Activated T-cell treated with anti-CD3 and anti-CD28 coated beads, Interleukin-2, amount 50 U/mL, for 72 hours (primary cell): ENCODE data around the gene AAR2. TPM values are rescaled to one million over a fixed set of nuclear protein-coding genes. Genes with fewer than 3 reads are reported as not detected.

ENCODE experiments used
- ATAC-seq, 2 donors: fragments of 150-1000 bp; cut with Tn5 transposase; replicated peaks in 1 of 2; 2 replicates each; pipeline ENCODE4 v1.10.0; 2021; ENCODE audit warnings: moderate library complexity in 2 of 2, mild to moderate bottlenecking in 1 of 2
- DNase-seq, 2 donors: peaks; one replicate each; pipeline ENCODE4 v3.0.0; 2021 to 2022; ENCODE audit warnings: mixed read lengths in 1 of 2
- H3K27ac Mint-ChIP-seq: one replicate; pipeline ENCODE4 v1.8.0; 2022; ENCODE audit warnings: mild to moderate bottlenecking, moderate library complexity, mixed read lengths
- H3K27me3 Mint-ChIP-seq: one replicate; pipeline ENCODE4 v1.8.0; 2022; ENCODE audit warnings: low read depth, mixed read lengths
- H3K36me3 Mint-ChIP-seq, 2 donors: one replicate each; pipeline ENCODE4 v1.8.0; 2022; ENCODE audit warnings: mixed read lengths in 2 of 2, mild to moderate bottlenecking in 1 of 2; ENCODE audit not compliant: insufficient read depth in 2 of 2
- H3K4me1 Mint-ChIP-seq: one replicate; pipeline ENCODE4 v1.8.0; 2022; ENCODE audit warnings: low read depth, mixed read lengths
- H3K4me3 Mint-ChIP-seq, 2 donors: one replicate each; pipeline ENCODE4 v1.8.0; 2022; ENCODE audit warnings: mild to moderate bottlenecking in 2 of 2, mixed read lengths in 2 of 2, moderate library complexity in 2 of 2
- H3K9me3 Mint-ChIP-seq, 2 donors: one replicate each; pipeline ENCODE4 v1.8.0; 2022; ENCODE audit warnings: mixed read lengths in 2 of 2
- total RNA-seq, 2 donors: library from RNA; stranded (reverse); gene quantifications; one replicate each; pipeline ENCODE4 v1.2.3, GENCODE V29; 2022

Gene AAR2
- total RNA-seq, 2 donors from 2014 or later, result 19.1 to 25.3 TPM

DNA sequence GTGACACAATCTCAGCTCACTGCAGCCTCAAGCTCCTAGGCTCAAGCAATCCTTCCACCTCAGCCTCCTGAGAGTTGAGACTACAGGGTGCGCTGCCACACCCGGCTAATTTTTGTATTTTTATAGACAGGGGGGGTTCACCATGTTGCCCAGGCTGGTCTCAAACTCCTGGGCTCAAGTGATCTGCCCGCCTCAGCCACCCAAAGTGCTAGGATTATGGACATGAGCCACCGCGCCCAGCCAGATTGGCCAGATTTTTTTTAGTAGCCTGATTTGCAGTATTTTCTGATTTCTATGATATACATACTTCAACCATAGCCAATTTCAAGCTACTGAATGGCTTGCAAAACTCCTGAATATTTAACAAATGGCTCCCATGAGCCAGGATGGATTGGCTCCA lies 48.5 kb downstream of the AAR2 start:
- Mint-ChIP-seq H3K36me3 (no peaks in the 10 kb centered on the region), H3K4me3 (no peak overlapping the region), H3K9me3 (no peaks in the 10 kb centered on the region), H3K4me1 (no peaks in the 10 kb centered on the region), H3K27me3 (peaks cover 45% of the 10 kb centered on the region), H3K27ac (no peak overlapping the region)
- no peak for ATAC-seq
- no peak for DNase-seq

DNA sequence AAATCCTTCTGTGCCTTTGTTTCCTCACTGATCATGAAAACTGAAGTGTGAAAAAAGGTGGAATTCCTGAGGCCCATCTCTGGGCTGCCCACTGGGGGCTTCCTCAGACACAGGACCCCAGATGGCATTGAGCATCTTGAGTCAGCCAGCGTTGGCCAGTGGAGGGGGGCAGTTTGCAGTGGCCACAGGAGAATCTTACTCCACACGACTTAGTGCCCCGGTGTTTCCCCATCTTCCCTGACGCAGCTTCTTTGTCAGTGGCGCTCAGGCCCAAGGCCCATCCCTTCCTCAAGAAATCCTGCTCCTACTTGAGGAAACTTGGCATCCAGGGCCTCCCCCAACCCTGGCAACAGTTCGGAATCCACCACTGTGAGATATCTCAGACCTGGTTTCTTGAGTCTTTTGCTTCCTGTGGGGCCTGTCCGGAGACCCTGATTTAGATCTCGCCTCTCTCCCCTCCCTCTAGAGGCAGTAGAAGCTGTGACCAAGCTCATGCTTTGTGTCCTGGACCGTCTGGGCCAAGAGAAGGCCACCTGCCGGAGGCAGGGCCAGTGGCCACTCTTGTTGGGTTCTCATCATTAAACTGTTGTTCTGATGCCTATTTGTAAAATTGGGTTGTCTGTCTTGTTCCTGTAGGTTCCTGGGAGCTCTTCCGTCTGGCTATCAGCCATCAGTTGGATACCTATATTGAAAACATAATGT lies 49.6 kb downstream of the AAR2 start:
- ATAC-seq, result no peak
- Mint-ChIP-seq H3K4me3 (no peak overlapping the region), H3K36me3 (no peaks in the 10 kb centered on the region), H3K27ac (no peak overlapping the region), H3K9me3 (no peaks in the 10 kb centered on the region), H3K4me1 (no peaks in the 10 kb centered on the region), H3K27me3 (peaks cover 38% of the 10 kb centered on the region)
- no peak for DNase-seq

DNA sequence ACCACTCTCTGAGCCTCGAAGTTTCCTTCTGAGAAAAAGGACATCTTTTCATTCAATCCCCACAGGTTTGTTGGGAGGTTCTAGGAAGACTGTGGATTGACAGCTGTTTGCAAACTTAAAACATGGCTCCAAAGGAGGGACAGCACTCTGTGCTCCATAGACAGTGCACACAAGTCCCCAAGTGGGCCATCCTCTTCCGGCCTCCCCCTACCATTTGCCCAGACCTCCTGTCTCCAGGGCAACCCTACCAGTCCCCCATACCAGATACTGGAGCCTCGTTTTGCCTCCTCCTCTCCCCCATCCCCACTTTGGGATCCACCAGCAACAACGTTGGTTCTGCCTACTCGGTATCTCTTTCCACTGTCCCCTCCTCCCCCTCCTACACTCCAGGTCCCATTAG lies 61.4 kb downstream of the AAR2 start:
- no peak overlapping the region for H3K27ac Mint-ChIP-seq
- no peaks in the 10 kb centered on the region for H3K4me1 Mint-ChIP-seq
- no peak overlapping the region for H3K4me3 Mint-ChIP-seq
- H3K27me3 Mint-ChIP-seq, result peaks cover 26% of the 10 kb centered on the region
- no peaks in the 10 kb centered on the region for H3K36me3 Mint-ChIP-seq
- DNase-seq (no peak), ATAC-seq (no peak)
- no peaks in the 10 kb centered on the region for H3K9me3 Mint-ChIP-seq

DNA sequence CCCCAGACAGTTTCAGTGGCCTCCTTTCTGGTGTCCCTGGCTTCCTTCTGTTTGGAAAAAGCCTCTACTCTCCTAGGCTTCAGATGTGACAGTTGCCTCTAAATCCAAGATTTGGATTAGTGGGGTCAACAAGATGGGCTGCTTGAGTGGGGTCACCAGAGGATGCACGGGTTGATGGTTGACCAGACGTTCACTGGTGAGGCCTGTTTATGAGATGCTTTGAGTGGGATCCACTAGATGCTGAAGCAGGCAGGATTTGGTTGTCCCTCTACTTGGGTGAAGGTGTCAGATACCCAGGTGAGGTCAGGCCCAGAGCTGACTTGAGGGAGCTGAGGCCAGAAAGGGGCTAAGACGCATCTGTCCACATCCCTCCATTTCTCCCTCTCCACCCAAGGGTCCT lies 61.8 kb downstream of the AAR2 start:
- peaks cover 30% of the 10 kb centered on the region for H3K27me3 Mint-ChIP-seq
- ATAC-seq, result no peak

DNA sequence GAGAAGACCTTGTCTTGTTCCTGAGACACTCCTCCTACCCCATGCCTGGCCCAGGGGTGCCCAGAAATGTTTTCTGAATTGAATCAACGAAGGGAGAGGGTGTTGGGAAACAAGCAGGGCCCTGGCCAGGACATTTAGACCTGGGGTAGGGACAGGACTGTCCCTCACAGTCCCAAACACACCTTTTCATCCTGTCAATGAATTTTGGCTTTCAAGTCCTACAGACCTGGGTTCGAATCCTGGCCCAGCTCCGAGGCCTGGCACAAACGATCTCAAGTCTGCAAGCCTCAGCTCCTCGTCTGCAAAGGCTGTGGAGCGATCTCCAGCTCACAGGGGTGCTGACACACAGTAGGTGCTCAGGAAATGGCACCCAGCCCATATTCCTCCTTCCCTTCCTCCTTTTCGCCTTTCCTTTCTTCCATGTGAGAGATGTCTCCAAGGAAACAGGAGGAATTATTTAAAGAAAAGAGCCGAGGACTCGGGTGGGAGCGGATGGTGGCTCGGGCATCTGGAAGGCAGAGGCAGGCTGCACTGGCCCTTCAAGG lies 62.6 kb downstream of the AAR2 start:
- DNase-seq, result no peak
- Mint-ChIP-seq H3K4me3 (no peak overlapping the region), H3K36me3 (no peaks in the 10 kb centered on the region), H3K4me1 (no peaks in the 10 kb centered on the region), H3K27me3 (peaks cover 38% of the 10 kb centered on the region), H3K27ac (no peak overlapping the region), H3K9me3 (no peaks in the 10 kb centered on the region)
- no peak for ATAC-seq

More for the DNA sequence above, 61.8 kb downstream of the AAR2 start:
- Mint-ChIP-seq H3K27ac (no peak overlapping the region), H3K4me3 (no peak overlapping the region), H3K4me1 (no peaks in the 10 kb centered on the region), H3K36me3 (no peaks in the 10 kb centered on the region), H3K9me3 (no peaks in the 10 kb centered on the region)
- DNase-seq, result no peak

DNA sequence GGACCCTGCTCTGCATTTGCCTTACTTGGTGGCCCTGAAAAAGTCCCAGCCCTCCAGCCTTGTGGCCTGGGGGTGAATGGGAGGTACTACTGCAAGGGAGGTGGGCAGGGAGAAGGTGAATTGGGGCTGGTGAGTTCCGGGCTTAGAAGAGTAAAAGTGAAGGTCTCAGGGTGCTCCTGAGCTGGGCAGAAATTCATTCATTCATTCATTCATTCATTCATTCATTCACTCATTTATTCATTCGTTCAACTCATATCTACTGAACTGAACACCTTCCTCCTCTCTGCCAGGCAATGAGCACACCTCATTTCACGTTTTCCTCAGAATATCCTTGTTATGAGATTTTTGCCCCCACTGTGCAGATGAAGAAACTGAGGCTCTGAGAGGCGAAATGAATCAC lies 63.2 kb downstream of the AAR2 start:
- DNase-seq (no peak), ATAC-seq (no peak)
- H3K36me3 Mint-ChIP-seq, result no peaks in the 10 kb centered on the region
- no peaks in the 10 kb centered on the region for H3K9me3 Mint-ChIP-seq
- peaks cover 44% of the 10 kb centered on the region for H3K27me3 Mint-ChIP-seq
- no peaks in the 10 kb centered on the region for H3K4me1 Mint-ChIP-seq
- H3K4me3 Mint-ChIP-seq, result no peak overlapping the region
- H3K27ac Mint-ChIP-seq, result no peak overlapping the region

DNA sequence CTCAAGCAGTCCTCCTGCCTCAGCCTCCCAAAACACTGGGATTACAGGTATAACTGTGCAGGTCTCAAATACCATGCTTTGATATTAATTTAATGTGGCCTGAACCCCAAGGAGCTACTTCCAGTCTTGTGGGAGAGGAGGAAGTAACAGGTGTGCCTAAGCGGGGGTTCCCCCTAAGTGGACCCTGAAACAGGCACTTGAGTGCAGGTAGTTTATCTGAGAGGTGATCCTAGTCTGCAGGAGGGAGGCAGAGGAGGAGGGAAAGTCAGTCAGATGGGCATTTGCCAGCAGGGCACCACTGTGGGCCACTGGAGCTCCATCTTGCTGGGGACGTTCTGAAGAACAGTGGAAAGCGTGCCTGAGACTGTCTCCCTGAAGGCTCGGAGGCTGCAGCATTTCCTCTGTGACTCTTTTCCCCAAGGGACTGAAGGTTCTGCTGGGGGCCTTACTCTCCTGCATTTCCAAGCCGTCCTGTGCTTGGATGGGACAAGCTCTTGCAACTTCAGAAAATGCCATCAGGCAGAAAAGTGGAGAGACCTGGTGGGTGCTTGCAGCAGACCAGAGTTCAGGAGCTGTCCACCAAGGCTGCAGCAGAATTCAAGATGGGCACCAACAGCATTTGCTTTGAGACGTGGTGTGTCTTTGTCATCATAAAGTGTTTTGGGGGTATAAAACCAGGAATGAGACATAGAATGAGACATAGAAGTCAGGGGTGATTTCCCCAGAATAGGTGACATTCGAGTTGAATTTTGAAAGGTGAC lies 65.3 kb downstream of the AAR2 start:
- DNase-seq (no peak), ATAC-seq (no peak)
- no peak overlapping the region for H3K27ac Mint-ChIP-seq
- H3K9me3 Mint-ChIP-seq, result no peaks in the 10 kb centered on the region
- peaks cover 52% of the 10 kb centered on the region for H3K27me3 Mint-ChIP-seq
- H3K4me3 Mint-ChIP-seq, result no peak overlapping the region
- no peaks in the 10 kb centered on the region for H3K36me3 Mint-ChIP-seq
- H3K4me1 Mint-ChIP-seq, result no peaks in the 10 kb centered on the region

DNA sequence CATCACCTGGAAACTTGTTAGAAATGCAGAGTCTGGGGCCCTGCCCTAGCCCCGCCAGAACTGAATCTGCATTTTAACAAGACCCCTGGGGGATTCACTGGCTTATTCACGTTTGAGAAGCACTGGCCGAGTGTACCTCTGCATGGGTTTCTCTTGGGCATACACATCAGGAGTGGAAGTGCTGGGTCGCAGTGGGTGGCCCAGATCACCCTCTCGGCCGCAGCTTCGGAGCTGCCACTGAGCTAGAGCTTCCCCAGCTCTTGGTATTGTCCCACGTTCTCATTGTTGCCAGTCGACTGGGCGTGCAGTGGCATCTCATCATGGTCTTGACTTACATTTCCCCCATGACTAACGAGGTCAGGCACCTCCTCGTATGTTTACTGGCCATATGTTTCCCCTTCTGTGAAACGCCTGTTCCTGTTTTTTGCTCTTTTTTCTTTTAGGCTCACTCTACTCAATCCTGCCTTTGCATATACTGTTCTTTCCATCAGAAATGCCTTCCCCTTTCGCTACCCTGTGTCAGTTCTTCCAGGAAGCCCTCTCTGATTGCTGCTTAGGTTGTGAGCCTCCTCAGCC lies 66.8 kb downstream of the AAR2 start:
- Mint-ChIP-seq H3K4me3 (no peak overlapping the region), H3K9me3 (no peaks in the 10 kb centered on the region), H3K27ac (no peak overlapping the region), H3K36me3 (no peaks in the 10 kb centered on the region), H3K27me3 (peaks cover 49% of the 10 kb centered on the region), H3K4me1 (no peaks in the 10 kb centered on the region)
- no peak for DNase-seq
- no peak for ATAC-seq

DNA sequence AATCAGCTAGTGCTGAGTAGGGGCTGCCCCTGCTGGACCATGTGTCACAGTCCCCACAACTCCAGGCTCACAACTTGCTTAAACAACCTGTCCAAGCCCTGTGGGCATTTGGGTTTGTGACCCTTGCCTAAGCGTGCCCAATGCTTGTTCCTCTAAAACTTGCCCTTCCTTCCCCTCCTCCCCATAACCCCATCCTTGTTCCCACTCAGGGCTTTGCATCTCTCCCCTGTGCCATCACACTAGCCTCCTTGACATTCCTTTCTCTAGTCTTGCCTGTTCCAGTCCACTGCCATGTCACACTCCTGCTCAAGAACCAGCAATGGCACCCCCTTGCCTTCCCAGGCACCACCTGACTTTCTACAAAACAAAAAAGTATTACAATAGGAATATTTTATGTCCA lies 67.6 kb downstream of the AAR2 start:
- Mint-ChIP-seq H3K9me3 (no peaks in the 10 kb centered on the region), H3K4me1 (no peaks in the 10 kb centered on the region)

DNA sequence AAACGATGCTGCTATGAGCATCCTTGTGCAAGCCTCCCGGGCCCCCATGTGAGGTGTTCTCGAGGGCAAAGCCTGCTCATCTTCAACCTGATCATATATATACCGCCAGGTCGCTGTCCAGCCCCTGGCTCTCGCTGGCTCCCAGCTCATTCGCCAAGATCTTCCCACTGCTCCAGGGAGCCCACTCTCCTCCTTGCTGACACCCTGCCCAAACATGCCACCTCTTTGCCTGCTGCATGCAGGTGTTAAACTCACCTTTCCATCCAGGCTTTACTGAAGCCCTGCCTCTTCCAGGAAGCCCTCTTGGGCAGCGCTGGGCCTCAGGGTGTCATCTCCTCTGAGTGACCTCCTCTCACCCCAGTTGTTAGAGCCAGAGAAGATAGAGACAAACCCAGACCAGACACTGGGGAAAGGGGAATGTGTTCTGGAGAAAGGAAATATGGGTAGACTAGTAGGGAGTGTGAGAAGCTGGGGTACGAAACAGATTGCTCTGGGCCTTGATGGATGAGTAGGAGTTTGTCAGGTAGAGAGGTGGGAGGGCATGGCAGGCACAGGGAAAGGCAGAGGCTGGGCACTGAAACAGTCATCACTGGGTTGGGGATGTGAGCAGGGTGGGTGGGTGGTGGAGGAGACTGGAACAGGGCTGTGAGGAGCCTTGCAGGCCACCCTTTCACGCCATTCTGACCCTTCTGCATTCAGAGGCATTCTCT lies 68.7 kb downstream of the AAR2 start:
- DNase-seq (no peak), ATAC-seq (no peak)
- Mint-ChIP-seq H3K4me3 (peak overlapping the region; percentile 3 to 79), H3K9me3 (no peaks in the 10 kb centered on the region), H3K27ac (no peak overlapping the region), H3K4me1 (no peaks in the 10 kb centered on the region), H3K36me3 (no peaks in the 10 kb centered on the region), H3K27me3 (peaks cover 67% of the 10 kb centered on the region)

More for the DNA sequence above, 67.6 kb downstream of the AAR2 start:
- DNase-seq, result no peak
- Mint-ChIP-seq H3K36me3 (no peaks in the 10 kb centered on the region), H3K4me3 (no peak overlapping the region), H3K27ac (no peak overlapping the region), H3K27me3 (peaks cover 56% of the 10 kb centered on the region)
- no peak for ATAC-seq

DNA sequence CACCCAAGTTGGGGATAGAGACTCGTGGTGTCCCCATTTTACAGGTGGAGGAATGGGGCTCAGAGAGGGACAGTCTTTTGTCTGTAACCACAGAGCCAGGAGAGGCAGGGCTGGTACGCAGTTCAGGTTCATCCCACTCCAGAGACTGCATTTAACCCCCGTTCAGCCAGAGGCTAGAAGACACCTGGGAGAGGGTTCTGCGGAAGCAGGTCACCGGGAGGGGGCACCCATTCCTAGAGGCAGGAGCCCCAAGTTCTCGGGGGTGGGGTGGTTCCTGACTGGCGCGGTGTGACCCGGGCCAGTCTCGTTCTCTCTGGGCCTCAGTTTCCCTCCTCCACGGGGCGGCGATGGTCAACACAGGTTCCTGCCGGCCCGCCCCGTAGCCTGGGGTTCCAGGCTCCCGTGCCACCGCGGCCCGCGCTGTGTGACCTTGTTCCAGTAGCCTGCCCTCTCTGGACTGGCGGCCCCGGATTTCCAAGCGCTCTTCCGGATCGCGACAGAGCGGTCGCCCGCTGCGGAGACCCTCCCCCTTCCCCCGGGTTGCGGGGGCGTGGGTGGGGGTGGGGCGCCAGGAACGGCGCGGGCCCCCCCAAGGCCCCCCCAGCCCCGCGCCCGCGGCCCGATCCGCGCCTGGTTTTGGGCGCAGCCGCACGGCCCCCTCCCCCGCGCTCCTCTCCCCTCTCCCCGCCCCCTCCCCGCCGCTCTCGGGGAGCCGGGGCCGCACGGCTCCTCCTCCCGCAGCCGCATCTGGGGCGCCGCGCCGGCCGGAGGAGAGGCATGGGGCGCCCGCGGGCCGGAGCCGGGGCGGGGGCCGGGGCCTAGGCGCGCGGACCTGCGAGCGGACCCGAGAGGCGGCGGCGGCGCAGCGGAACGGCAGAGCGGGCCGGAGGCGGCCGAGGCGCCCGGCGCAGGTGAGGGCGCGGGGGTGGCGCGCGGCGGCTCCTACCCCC lies 69.6 kb downstream of the AAR2 start, which contains the start of gene DLGAP4:
Gene DLGAP4 (plus strand): TSS at position 738 of the 950 bp plus-strand sequence. CDS start 125,379 bp downstream, outside the sequence.
- no peak within 1 kb of the TSS for H3K27ac Mint-ChIP-seq
- DNase-seq, result peak in 1 of 2 donors; percentile 4
- H3K27me3 Mint-ChIP-seq, result peaks cover 68% of the 10 kb centered on the region

More for the DNA sequence above, 69.6 kb downstream of the AAR2 start, which contains the start of gene DLGAP4:
- H3K9me3 Mint-ChIP-seq, result no peaks in the 10 kb centered on the region
- H3K4me3 Mint-ChIP-seq, result peak within 1 kb of the TSS; percentile 60 to 79
- H3K36me3 Mint-ChIP-seq, result no peaks in the 10 kb centered on the region
- no peaks in the 10 kb centered on the region for H3K4me1 Mint-ChIP-seq
- peak; percentile 44 for ATAC-seq
